ENCODE measurements around the gene SLK.

The SLK gene

GRCh38 chr10:104028823-104029520 lies 62.0 kb downstream of the SLK start:
- TF ChIP-seq CTCF (IDR thresholded peaks at IDR 0.05; ENCODE audit: low read length, missing control alignments): no peak
- DNase-seq (ENCODE audit: low read depth): no peak
- no peak overlapping the region for H3K4me3 ChIP-seq (replicated peaks; ENCODE audit: low read depth, low read length)

- H3K4me3 ChIP-seq (replicated peaks; ENCODE audit: low read depth, low read length): no peak overlapping the region
- no peak for TF ChIP-seq CTCF (IDR thresholded peaks at IDR 0.05; ENCODE audit: low read length, missing control alignments)
- DNase-seq (ENCODE audit: low read depth): peak; percentile 93
Measured at GRCh38 chr10:104029521-104029860, 62.6 kb downstream of the SLK start.

GRCh38 chr10:104031631-104032030 lies 64.7 kb downstream of the SLK start:
- no peak overlapping the region for H3K4me3 ChIP-seq (replicated peaks; ENCODE audit: low read depth, low read length)
- no peak for TF ChIP-seq CTCF (IDR thresholded peaks at IDR 0.05; ENCODE audit: low read length, missing control alignments)
- no peak for DNase-seq (ENCODE audit: low read depth)

- no peak for TF ChIP-seq CTCF (IDR thresholded peaks at IDR 0.05; ENCODE audit: low read length, missing control alignments)
- H3K4me3 ChIP-seq (replicated peaks; ENCODE audit: low read depth, low read length): no peak overlapping the region
- no peak for DNase-seq (ENCODE audit: low read depth)
Measured at GRCh38 chr10:104032144-104032775, 65.3 kb downstream of the SLK start.

GRCh38 chr10:104033401-104033930 lies 66.5 kb downstream of the SLK start:
- TF ChIP-seq CTCF (IDR thresholded peaks at IDR 0.05; ENCODE audit: low read length, missing control alignments): no peak
- no peak for DNase-seq (ENCODE audit: low read depth)
- no peak overlapping the region for H3K4me3 ChIP-seq (replicated peaks; ENCODE audit: low read depth, low read length)

- DNase-seq (ENCODE audit: low read depth): no peak
- H3K4me3 ChIP-seq (replicated peaks; ENCODE audit: low read depth, low read length): no peak overlapping the region
- TF ChIP-seq CTCF (IDR thresholded peaks at IDR 0.05; ENCODE audit: low read length, missing control alignments): no peak
Measured at GRCh38 chr10:104033966-104034365, 67.0 kb downstream of the SLK start.
